Spleen (tissue), 11 donors: ENCODE results near the gene H2AZ2. TPM values are rescaled to one million over a fixed set of nuclear protein-coding genes. Genes with fewer than 3 reads are reported as not detected.

Experiments used
- DNase-seq: peaks from one replicate; pipeline ENCODE4 v3.0.0-alpha.2; 2020
- H3K27ac ChIP-seq, 8 donors: fragments of 200-600 bp; sonication (generic) in 7 of 8; 1 replicate in 4 of 8; 2 replicates in 4 of 8; pipeline versions ENCODE4 v1.5.0 to v1.8.0; 2016 to 2021; ENCODE audit warnings: inconsistent platforms in 4 of 8, mild to moderate bottlenecking in 4 of 8, moderate library complexity in 1 of 8
- H3K27me3 ChIP-seq, 7 donors: fragments of 200-600 bp; sonication (generic) in 6 of 7; replicated peaks in 1 of 7; 1 replicate in 4 of 7; 2 replicates in 3 of 7; pipeline versions ENCODE4 v1.5.0 to v1.8.0; 2016 to 2021; ENCODE audit warnings: inconsistent platforms in 3 of 7, mild to moderate bottlenecking in 1 of 7
- H3K36me3 ChIP-seq, 6 donors: fragments of 200-600 bp; sonication (generic) in 5 of 6; 1 replicate in 4 of 6; 2 replicates in 2 of 6; pipeline versions ENCODE4 v1.5.0 to v1.8.0; 2016 to 2021; ENCODE audit warnings: inconsistent platforms in 2 of 6
- H3K4me1 ChIP-seq, 6 donors: fragments of 200-600 bp; sonication (generic) in 5 of 6; 1 replicate in 3 of 6; 2 replicates in 3 of 6; pipeline versions ENCODE4 v1.5.0 to v1.8.0; 2016 to 2021; ENCODE audit warnings: inconsistent platforms in 3 of 6
- H3K4me3 ChIP-seq, 8 donors: fragments of 200-600 bp; sonication (generic) in 7 of 8; 1 replicate in 4 of 8; 2 replicates in 4 of 8; pipeline versions ENCODE4 v1.5.0 to v1.8.0; 2016 to 2021; ENCODE audit warnings: inconsistent platforms in 4 of 8, mild to moderate bottlenecking in 4 of 8, moderate library complexity in 2 of 8
- H3K9me3 ChIP-seq, 8 donors: fragments of 200-600 bp; sonication (generic) in 7 of 8; 1 replicate in 4 of 8; 2 replicates in 4 of 8; pipeline versions ENCODE4 v1.5.0 to v1.8.0; 2016 to 2021; ENCODE audit warnings: inconsistent platforms in 4 of 8
- CTCF ChIP-seq, 11 experiments: fragments of 200-600 bp in 7 of 11; fragments of 450-650 bp in 4 of 11; sonication (generic) in 4 of 11; IDR thresholded peaks in 8 of 11; conservative IDR thresholded peaks in 3 of 11; 1 replicate in 7 of 11; 2 replicates in 4 of 11; pipeline versions ENCODE4 v1.4.0 to v1.8.0; 2016 to 2021; ENCODE audit warnings: antibody characterized with exemption in 11 of 11, inconsistent platforms in 4 of 11, mild to moderate bottlenecking in 1 of 11
- POLR2A ChIP-seq, 3 donors: fragments of 450-650 bp; IDR thresholded peaks; one replicate each; pipeline ENCODE4 v1.5.1; 2017; ENCODE audit warnings: antibody characterized with exemption in 3 of 3, mild to moderate bottlenecking in 1 of 3
- POLR2AphosphoS5 ChIP-seq, 3 donors: sonication (generic); formaldehyde crosslinking; IDR thresholded peaks; one replicate each; pipeline ENCODE4 v1.5.1; 2017; ENCODE audit warnings: antibody characterized with exemption in 3 of 3
- WGBS, 5 donors: extraction: QIAGEN DNeasy Blood & Tissue Kit in 3 of 5; methylation state at CpG; one replicate each; pipeline versions ENCODE4 v1.1.5 to v1.1.7; 2013 to 2018; 5-methylcytosine and 5-hydroxymethylcytosine counted together
- intact Hi-C: fragments of 100-400 bp; cut with DNase I; formaldehyde crosslinking; loops from one replicate; pipeline ENCODE4 v1.15.0; 2023; ENCODE audit warnings: low total_unique reads
- polyA plus RNA-seq, 3 donors: library from polyadenylated mRNA; stranded (reverse); fragments of 200-250 nt; gene quantifications; one replicate each; pipeline ENCODE4 v1.2.1, GENCODE V29; 2013
- total RNA-seq, 7 donors: library from RNA; depleted of rRNA in 3 of 7; stranded (reverse); fragments of >200 nt in 3 of 7; fragmentation: NEBNext Ultra II Directional in 4 of 7; extraction: Animal tissue kit (Norgen Biotek cat#: 25700) in 4 of 7; gene quantifications; one replicate each; pipeline versions ENCODE4 v1.1.0 to v1.2.1, GENCODE V29; 2016 to 2021
- donor health status: healthy with polysubstance abuse.
- donor health status: DM: no; HTN: no; CAD: no; lungs with moderate emphysema.
- donor health status: DM: no; HTN: no; CAD: no.
- donor health status: Bipolar disorder and iron deficiency.
- donor health status: healthy.
- donor health status: DM: no; HTN: no; CAD: no.
- donor health status: DM: yes; HTN: yes; CAD: no.

Gene H2AZ2
- total and polyA plus RNA-seq, 10 donors: 74.7 to 147 (median 113) TPM

GRCh38 chr7:44893710-44894234 lies 45.9 kb upstream of the H2AZ2 start:
- H3K9me3 ChIP-seq: no peaks in the 10 kb centered on the region
- no peak for TF ChIP-seq POLR2A (IDR thresholded peaks at IDR 0.05)
- no peak for TF ChIP-seq POLR2AphosphoS5 (IDR thresholded peaks at IDR 0.05)
- intact Hi-C loops: no loop called here
- no peak for DNase-seq
- H3K27ac ChIP-seq: no peak overlapping the region
- no peak overlapping the region for H3K4me3 ChIP-seq
- no peaks in the 10 kb centered on the region for H3K27me3 ChIP-seq
- peaks cover 0 to 18% (median 0%) of the 10 kb centered on the region in 6 donors for H3K4me1 ChIP-seq
- 66 to 79% (median 68%) methylated on average over 8 of the region's 8 CpGs for WGBS, 5 donors
- no peaks in the 10 kb centered on the region for H3K36me3 ChIP-seq

- H3K4me3 ChIP-seq: no peak overlapping the region
- no peak for DNase-seq
- peaks cover 0 to 25% (median 1%) of the 10 kb centered on the region in 6 donors for H3K4me1 ChIP-seq
- no peaks in the 10 kb centered on the region for H3K9me3 ChIP-seq
- 87 to 100% (median 92%) methylated on average over 1 of the region's 1 CpG for WGBS, 5 donors
- no peak for TF ChIP-seq CTCF (IDR thresholded peaks at IDR 0.05 in 8 of 11, conservative IDR thresholded peaks at IDR 0.05 in 3 of 11)
- TF ChIP-seq POLR2A (IDR thresholded peaks at IDR 0.05): no peak
- no peak for TF ChIP-seq POLR2AphosphoS5 (IDR thresholded peaks at IDR 0.05)
- peak overlapping the region in 7 of 8 donors; percentile 32 to 78 (median 49) for H3K27ac ChIP-seq
- intact Hi-C loops: no loop called here
- H3K36me3 ChIP-seq: no peaks in the 10 kb centered on the region
- no peaks in the 10 kb centered on the region for H3K27me3 ChIP-seq
Measured at GRCh38 chr7:44891791-44892190, 43.9 kb upstream of the H2AZ2 start.

GRCh38 chr7:44891372-44891771 lies 43.5 kb upstream of the H2AZ2 start:
- H3K9me3 ChIP-seq: no peaks in the 10 kb centered on the region
- intact Hi-C loops: no loop called here
- no peak for DNase-seq
- H3K27ac ChIP-seq: peak overlapping the region in 7 of 8 donors; percentile 32 to 78 (median 49)
- 25 to 59% (median 51%) methylated on average over 2 of the region's 2 CpGs for WGBS, 5 donors
- no peaks in the 10 kb centered on the region for H3K36me3 ChIP-seq
- no peak for TF ChIP-seq POLR2A (IDR thresholded peaks at IDR 0.05)
- TF ChIP-seq POLR2AphosphoS5 (IDR thresholded peaks at IDR 0.05): no peak
- TF ChIP-seq CTCF (IDR thresholded peaks at IDR 0.05 in 8 of 11, conservative IDR thresholded peaks at IDR 0.05 in 3 of 11): no peak
- H3K4me3 ChIP-seq: no peak overlapping the region
- no peaks in the 10 kb centered on the region for H3K27me3 ChIP-seq
- H3K4me1 ChIP-seq: peaks cover 0 to 30% (median 5%) of the 10 kb centered on the region in 6 donors

- no peaks in the 10 kb centered on the region for H3K27me3 ChIP-seq
- TF ChIP-seq POLR2AphosphoS5 (IDR thresholded peaks at IDR 0.05): no peak
- TF ChIP-seq POLR2A (IDR thresholded peaks at IDR 0.05): no peak
- TF ChIP-seq CTCF (IDR thresholded peaks at IDR 0.05 in 8 of 11, conservative IDR thresholded peaks at IDR 0.05 in 3 of 11): no peak
- no peaks in the 10 kb centered on the region for H3K36me3 ChIP-seq
- peaks cover 2 to 38% (median 17%) of the 10 kb centered on the region in 6 donors for H3K4me1 ChIP-seq
- no peak overlapping the region for H3K4me3 ChIP-seq
- no peak overlapping the region for H3K27ac ChIP-seq
- peaks cover 0 to under 1% (median 0%) of the 10 kb centered on the region in 8 donors for H3K9me3 ChIP-seq
- DNase-seq: no peak
- intact Hi-C loops: no loop called here
- 75 to 92% (median 91%) methylated on average over 5 of the region's 5 CpGs for WGBS, 5 donors
Measured at GRCh38 chr7:44889086-44889781, 41.3 kb upstream of the H2AZ2 start.
